Liver (tissue), 3 donors: Measurements from ENCODE around the gene AP4S1.

Experiments
- GABPA ChIP-seq, 2 donors: IDR thresholded peaks in 1 of 2; conservative IDR thresholded peaks in 1 of 2; 2 replicates each; pipeline ENCODE4 v1.6.1; 2016; ENCODE audit warnings: antibody characterized with exemption in 2 of 2, mild to moderate bottlenecking in 1 of 2, moderate library complexity in 1 of 2
- RAD21 ChIP-seq, 2 donors: IDR thresholded peaks; 2 replicates each; pipeline ENCODE4 v1.6.1; 2016; ENCODE audit warnings: antibody characterized with exemption in 2 of 2, mild to moderate bottlenecking in 2 of 2
- SP1 ChIP-seq: IDR thresholded peaks from 2 replicates; pipeline ENCODE4 v1.6.1; 2018; ENCODE audit warnings: antibody characterized with exemption, mild to moderate bottlenecking
- TF ChIP-seq, protein P1 (sequence below): fragments of 150-350 bp; IDR thresholded peaks from 2 replicates; pipeline ENCODE4 v1.5.1; 2017; ENCODE audit warnings: improper control_type of control experiment, low read depth, low read length; ENCODE audit not compliant: missing input control
- TF ChIP-seq, protein P2 (sequence below): IDR thresholded peaks from 2 replicates; pipeline ENCODE4 v1.6.1; 2016; ENCODE audit warnings: antibody characterized with exemption, mild to moderate bottlenecking
- donor health status: healthy.
- donor health status: healthy.

DNA sequence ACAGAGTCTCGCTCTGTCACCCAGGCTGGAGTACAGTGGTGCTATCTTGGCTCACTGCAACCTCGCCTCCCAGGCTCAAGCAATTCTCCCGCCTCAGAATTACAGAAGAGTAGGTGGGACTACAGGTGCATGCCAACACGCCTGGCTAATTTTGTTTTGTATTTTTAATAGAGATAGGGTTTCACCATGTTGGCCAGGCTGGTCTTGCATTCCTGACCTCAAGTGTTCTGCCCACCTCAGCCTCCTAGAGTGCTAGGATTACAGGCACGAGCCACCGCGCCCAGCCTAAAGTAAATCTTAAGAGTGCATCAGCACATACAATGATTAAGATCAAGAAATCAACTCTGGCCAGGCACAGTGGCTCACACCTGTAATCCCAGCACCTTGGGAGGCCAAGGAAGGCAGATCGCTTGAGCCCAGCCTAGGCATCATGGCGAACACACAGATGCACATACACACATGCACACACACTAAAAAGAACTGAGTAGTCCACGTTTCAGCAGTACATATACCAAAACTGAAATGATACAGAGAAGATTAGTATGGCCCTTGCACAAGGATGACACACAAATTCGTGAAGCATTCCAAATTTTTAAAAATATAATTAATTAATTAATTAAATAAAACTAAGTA is 117.1 kb downstream of the AP4S1 start:
- TF ChIP-seq RAD21 (IDR thresholded peaks at IDR 0.05) (no peak), SP1 (no peak), GABPA (IDR thresholded peaks at IDR 0.05 in 1 of 2, conservative IDR thresholded peaks at IDR 0.05 in 1 of 2) (no peak)
- TF ChIP-seq, protein P1, sequence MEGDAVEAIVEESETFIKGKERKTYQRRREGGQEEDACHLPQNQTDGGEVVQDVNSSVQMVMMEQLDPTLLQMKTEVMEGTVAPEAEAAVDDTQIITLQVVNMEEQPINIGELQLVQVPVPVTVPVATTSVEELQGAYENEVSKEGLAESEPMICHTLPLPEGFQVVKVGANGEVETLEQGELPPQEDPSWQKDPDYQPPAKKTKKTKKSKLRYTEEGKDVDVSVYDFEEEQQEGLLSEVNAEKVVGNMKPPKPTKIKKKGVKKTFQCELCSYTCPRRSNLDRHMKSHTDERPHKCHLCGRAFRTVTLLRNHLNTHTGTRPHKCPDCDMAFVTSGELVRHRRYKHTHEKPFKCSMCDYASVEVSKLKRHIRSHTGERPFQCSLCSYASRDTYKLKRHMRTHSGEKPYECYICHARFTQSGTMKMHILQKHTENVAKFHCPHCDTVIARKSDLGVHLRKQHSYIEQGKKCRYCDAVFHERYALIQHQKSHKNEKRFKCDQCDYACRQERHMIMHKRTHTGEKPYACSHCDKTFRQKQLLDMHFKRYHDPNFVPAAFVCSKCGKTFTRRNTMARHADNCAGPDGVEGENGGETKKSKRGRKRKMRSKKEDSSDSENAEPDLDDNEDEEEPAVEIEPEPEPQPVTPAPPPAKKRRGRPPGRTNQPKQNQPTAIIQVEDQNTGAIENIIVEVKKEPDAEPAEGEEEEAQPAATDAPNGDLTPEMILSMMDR = no peak
- TF ChIP-seq, protein P2, sequence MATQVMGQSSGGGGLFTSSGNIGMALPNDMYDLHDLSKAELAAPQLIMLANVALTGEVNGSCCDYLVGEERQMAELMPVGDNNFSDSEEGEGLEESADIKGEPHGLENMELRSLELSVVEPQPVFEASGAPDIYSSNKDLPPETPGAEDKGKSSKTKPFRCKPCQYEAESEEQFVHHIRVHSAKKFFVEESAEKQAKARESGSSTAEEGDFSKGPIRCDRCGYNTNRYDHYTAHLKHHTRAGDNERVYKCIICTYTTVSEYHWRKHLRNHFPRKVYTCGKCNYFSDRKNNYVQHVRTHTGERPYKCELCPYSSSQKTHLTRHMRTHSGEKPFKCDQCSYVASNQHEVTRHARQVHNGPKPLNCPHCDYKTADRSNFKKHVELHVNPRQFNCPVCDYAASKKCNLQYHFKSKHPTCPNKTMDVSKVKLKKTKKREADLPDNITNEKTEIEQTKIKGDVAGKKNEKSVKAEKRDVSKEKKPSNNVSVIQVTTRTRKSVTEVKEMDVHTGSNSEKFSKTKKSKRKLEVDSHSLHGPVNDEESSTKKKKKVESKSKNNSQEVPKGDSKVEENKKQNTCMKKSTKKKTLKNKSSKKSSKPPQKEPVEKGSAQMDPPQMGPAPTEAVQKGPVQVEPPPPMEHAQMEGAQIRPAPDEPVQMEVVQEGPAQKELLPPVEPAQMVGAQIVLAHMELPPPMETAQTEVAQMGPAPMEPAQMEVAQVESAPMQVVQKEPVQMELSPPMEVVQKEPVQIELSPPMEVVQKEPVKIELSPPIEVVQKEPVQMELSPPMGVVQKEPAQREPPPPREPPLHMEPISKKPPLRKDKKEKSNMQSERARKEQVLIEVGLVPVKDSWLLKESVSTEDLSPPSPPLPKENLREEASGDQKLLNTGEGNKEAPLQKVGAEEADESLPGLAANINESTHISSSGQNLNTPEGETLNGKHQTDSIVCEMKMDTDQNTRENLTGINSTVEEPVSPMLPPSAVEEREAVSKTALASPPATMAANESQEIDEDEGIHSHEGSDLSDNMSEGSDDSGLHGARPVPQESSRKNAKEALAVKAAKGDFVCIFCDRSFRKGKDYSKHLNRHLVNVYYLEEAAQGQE = no peak
